Measurements from ENCODE around the gene MYO1D.

- no peak for TF ChIP-seq PTBP1 (IDR thresholded peaks at IDR 0.05; ENCODE audit: low read depth, low read length, poor library complexity, severe bottlenecking)
- TF ChIP-seq ZNF841 (CRISPR knock-in tag; IDR thresholded peaks at IDR 0.05; ENCODE audit: borderline replicate concordance), result no peak
- TF ChIP-seq NCOA5 (CRISPR knock-in tag; IDR thresholded peaks at IDR 0.05), result no peak
- TF ChIP-seq CC2D1A (CRISPR knock-in tag; IDR thresholded peaks at IDR 0.05), result no peak
- TF ChIP-seq GATAD2A (CRISPR knock-in tag; IDR thresholded peaks at IDR 0.05), result no peak
- TF ChIP-seq, protein P1, sequence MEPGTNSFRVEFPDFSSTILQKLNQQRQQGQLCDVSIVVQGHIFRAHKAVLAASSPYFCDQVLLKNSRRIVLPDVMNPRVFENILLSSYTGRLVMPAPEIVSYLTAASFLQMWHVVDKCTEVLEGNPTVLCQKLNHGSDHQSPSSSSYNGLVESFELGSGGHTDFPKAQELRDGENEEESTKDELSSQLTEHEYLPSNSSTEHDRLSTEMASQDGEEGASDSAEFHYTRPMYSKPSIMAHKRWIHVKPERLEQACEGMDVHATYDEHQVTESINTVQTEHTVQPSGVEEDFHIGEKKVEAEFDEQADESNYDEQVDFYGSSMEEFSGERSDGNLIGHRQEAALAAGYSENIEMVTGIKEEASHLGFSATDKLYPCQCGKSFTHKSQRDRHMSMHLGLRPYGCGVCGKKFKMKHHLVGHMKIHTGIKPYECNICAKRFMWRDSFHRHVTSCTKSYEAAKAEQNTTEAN (CRISPR knock-in tag; conservative IDR thresholded peaks at IDR 0.05), result no peak
These were observed 27.0 kb downstream of the MYO1D start for GRCh38 chr17:32849879-32850278.

All from HepG2 (cell line).